HG02870 (cell line): ENCODE measurements around the gene PBOV1.

Source experiments
- ATAC-seq: cut with Tn5 transposase; IDR thresholded peaks from one replicate; pipeline ENCODE4 v1.9.1; 2021; ENCODE audit warnings: mild to moderate bottlenecking, moderate library complexity; ENCODE audit not compliant: unreplicated experiment

PBOV1 gene

DNA sequence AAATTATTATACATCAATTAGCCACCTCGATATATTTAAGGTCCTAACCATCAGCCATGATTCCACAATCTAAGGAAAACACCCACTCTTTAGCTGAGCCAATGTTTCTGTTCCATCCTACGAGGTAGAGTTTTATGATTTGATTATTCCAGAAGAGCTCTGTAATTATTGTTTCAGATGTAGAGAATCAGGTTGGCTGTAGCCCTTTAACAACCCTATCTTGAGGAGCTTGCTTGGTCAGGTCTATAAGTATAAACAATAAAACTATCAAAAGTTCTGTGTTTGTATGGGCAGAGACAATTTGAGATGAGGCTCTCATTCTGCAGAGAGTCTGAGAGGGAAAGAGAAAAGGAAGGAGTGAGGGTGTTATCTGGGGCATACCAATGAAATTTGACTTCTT, at the start of gene PBOV1:
TSS of gene PBOV1 (minus strand) at position 43 of the 400 bp plus-strand sequence. CDS start 96 bp downstream, outside the sequence.
- ATAC-seq = no peak

DNA sequence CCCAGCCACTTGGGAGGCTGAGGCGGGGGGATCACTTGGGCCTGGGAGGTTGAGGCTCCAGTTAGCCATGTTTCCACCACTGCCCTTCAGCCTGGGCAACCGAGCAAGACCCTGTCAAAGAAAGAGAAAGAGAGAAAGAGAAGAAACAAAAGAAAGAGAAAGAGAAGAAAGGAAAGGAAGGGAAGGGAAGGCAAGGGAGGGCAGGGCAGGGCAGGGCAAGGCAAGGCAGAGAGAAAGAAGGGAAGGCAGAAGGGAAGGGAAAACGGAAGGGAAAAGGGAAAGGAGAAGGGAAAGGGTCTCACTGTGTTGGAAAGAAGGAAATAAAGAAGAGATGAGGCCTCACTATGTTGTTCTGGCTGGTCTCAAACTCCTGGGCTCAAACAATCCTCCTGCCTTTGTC, 47.8 kb upstream of the PBOV1 start:
- no peak for ATAC-seq

DNA sequence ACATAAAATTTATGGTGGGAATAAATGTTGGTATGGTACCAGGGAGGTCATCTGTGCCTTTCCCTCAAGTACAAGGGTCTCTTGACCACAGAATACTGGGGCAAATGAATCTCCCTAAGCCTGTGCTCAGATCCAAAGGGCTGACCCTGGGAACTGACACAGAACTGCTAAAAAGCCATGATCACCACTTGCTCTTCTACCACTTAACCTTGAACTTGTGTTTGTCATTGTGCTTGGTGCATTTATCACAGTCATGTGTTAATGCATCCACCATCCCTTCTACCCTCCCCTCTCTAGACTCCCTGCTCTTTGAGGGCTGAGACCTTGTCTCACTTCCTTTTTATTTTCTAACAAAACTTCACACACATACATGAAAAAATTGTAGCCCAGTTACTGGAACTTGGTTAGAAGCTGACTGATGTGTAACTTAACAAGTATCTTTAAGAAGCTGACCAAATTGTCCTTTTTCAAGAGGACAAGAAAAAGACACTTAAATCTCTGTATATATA, 46.1 kb upstream of the PBOV1 start:
- ATAC-seq = no peak

DNA sequence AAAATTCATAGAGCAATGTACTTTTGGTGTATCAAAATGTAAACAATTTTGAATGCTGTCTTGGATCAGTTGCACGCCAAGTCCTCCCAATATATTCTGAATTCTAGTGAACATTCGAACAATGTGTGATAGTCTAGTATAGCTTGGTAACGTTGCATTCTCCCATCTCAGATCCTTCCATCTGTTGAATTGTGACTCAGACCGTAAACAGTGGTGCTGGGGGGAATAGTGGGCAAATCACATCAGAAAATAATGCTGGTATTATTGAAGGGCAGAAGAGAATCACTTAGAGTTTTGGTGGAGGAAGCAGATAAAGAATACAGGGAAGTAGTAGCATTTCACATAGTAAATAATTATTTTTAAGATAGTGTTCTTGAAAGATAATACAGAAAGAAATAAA, 45.7 kb upstream of the PBOV1 start:
- ATAC-seq = no peak

DNA sequence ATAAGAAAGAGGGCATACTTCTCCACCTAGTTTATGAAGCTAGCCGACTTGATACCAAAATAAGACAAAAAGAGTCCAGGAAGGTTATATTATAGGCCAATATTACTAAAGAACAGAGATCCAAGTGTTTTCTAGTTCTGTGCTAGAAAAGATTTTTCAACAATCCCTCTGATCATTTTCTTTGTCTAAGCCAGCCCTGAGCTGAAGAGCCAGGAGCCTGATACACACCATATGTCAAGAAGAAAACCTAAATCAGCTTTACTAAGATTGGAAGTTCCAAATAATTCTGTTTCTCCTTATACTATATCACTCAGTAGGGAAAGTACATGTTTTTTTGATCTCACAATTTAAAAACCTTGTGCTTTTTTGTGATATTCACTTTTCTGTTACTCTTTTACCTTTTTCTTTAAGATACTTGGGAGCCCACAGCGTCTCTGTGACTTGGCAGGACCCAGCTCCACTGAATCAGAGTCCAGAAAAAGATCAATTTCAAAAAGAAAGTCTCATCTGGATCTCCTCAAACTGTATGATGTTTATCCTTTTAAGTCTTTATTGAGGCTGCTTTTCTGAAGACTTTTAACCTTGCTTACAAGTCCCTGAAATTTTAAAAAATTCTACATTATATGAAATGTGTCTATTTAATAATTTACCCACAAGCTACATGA, 43.0 kb upstream of the PBOV1 start:
- ATAC-seq = no peak

DNA sequence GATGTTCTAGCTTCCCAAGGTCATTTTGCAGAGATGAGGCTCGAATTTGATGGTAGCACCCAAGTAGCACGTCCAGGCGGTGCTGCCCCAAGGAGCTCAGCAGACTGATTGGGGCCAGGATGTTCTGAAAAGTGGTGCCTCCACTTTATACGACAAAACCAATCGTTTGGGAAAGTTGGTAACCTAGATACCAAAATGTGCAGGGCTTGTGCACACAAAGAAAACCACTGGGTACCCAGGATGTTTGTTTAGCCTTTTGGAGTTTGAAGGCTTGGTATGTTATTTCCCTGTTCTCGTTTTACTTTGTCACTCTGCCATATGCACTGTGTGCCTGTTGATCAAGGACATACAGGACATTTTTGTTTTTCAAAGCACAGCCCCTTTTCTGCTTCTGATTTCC, 40.7 kb upstream of the PBOV1 start:
- no peak for ATAC-seq

DNA sequence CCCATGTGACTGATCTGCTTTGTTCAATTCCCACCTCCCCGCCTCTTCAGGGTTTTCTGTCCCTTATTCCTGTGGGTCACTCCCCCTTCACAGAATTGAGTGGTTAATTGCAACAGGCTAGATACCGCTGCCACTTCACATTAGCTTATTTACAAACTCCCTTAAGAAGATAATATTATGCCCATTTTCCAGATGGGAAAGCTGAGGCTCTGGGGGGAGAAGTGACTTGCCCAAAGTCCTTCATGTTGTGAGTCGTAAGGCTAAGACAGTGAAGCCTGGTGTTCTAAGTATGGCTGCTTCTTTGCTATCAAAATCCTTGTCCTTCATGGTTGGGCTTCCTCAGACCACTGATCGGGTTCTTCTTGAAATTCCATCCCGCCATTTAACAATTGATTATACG, 39.9 kb upstream of the PBOV1 start:
- ATAC-seq = no peak

DNA sequence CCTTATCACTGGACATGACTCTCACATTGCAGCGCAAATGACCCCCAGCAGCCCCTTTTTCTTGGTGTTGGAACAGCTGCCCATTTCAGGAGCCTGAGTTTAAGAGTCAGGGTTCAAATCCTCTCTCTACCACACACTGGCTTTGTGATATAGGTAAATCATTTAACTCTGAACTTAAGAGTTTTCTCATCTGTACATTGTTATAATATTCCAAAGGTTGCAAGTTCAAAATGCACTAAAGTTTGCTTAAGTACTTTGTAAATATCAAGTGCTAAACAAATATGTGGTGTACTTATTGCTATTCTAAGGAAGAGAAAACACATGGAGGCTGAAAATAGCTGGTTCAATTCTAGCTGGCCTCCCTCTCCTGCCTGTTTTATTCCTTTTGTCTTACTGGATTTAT, 39.3 kb upstream of the PBOV1 start:
- ATAC-seq = no peak

DNA sequence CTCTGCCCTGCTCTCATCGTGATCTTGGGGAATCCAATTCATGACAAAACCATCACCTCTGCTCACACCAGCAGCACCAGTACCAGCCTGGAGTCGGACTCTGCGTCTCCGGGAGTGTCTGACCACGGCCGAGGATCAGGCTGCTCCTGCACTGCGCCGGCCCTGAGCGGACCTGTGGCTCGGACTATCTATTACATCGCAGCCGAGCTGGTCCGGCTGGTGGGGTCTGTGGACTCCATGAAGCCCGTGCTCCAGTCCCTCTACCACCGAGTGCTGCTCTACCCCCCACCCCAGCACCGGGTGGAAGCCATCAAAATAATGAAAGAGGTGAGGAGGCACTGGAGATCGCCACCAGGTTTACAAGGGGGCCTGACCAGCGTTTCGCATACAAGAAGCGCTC, 37.2 kb upstream of the PBOV1 start:
- no peak for ATAC-seq

DNA sequence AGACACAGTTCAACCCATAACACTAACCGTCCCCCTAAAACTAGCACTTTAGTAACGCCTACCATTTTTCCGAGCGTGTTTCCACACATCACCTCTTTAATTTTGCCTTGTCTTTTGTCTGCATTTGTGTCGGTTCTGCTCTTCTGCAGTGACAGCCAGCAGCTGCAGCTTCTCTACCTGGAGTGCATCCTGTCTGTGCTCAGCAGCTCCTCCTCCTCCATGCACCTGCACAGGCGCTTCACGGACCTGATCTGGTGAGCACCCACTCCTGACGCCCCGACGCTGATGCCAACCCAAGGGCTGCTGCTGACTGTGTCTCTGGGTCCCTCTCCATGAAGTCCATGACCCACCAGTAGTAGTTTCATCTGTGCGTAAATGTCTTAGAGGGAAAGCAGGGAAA, 35.4 kb upstream of the PBOV1 start:
- no peak for ATAC-seq

DNA sequence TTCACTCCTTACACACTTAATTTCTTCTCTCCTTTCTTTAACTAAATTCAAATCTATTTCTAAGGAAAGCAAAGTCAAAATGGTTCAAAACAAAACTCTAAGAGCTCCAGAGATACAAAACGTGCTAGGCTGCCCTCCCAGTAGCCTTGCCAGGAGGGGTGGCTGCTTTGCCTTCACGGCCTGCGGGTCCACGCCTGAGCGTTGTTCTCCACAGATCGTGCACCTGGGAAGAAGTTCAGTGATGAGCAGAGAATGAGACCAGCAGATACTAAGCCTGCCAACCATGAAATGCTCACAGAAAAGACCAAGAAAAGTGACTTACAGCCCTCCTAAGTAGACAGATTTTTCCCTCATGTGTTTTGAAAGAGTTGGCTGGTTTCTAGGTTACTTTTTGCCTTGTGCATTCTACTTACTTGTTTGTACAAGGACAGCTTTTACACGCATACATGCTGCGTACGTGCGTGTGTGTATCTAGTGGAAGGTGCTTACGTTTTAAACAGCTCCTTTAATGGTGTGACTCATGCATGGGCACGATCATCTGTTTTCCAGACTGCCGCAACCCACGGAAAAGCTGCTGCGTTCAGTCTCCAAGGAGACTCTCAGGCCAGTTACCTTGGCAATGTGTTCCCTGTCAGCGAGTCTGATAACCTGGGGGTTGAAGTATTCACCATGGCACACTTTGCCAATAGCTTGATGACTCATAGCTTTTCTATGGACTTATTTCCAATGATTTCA, 32.4 kb upstream of the PBOV1 start:
- no peak for ATAC-seq

DNA sequence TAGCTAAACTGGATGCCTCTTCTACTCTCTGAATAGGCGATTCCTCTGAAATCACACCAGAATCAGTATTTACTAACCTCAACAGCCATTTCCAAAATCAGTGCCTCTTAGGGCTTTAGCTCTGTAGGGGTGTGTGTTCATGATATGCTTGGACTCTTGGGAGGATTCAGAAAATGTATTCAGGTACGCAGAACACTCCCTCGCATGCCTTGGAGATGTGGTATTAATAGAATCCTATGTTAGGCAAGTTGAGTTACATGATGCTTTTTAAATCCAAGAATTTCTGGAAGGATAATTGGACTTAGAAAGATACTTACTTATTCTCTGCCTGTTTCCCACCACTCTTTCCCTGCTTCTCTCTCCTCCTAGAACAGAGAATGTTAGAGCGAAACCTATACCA, 31.8 kb upstream of the PBOV1 start:
- ATAC-seq = no peak

DNA sequence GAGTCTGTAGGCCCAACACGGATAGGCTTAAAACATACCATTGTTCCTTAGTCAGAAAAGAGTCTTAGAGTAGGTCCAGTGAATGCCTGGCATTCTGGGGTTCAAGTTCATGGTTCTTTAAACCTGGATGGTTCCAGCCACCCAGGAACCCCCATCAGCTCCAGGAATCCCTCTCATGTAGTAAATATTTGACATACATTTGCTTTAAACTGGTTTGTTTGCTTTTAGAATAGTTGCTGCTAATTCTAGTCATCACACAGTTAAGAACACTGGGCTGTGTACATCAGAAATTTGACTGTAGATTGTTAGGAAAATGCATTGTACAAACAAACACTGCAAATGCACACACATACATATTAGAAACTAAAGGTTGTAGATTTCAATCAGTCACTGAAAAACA, 30.6 kb upstream of the PBOV1 start:
- no peak for ATAC-seq

DNA sequence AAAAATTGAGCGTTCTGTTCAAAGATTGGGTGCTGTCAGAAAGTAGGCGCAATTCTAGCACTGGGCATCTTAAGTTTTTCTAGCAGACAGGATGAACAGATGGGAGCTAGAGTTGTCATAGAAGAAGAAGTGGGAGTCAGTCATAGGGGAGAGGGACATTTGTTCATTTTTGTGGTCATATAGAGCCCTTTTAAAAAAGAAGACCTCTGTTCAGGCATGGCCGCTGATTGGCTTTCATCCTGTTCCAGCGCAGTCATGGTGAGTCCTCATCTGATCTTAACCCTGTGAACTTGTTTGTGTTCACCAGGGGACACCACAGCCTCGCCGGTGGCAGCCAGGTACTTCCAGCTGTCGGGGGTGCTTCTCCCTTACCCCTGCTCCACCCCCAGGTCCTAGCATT, 29.7 kb upstream of the PBOV1 start:
- no peak for ATAC-seq

DNA sequence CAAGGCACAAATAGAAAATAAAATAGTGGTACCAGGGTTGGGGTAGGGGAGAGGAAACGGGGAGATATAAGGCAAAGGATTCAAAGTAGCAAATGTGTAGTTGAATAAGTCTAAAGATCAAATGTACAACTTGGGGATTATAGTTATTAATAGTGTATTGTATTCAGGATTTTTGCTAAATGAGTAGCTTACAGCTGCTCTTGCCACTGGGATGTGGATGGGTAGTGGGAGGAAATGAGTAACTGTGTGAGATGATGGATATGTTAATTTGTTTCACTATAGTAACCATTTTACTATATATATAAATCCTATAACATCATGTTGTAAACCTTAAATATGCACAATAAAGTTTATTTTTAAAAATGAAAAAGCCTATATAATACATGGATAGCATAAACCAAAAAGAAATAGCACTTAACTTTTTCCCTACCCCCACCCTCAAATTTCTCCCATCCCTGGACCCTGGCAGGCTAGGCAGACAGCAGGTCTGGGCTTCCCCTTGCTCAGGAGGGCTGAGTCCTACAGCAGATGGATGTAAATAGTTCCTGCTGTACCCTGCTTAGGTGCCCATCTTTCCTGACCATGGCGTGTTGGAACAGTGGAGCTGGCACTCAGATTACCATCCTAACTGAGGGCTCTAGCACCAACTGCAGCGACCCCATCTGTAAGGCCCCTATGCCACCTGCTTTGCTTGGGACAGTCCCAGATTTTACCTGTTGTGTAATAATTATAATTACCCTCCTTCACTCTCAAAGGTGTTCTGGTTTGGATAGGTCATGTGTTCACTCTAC, 28.6 kb upstream of the PBOV1 start:
- ATAC-seq = no peak

DNA sequence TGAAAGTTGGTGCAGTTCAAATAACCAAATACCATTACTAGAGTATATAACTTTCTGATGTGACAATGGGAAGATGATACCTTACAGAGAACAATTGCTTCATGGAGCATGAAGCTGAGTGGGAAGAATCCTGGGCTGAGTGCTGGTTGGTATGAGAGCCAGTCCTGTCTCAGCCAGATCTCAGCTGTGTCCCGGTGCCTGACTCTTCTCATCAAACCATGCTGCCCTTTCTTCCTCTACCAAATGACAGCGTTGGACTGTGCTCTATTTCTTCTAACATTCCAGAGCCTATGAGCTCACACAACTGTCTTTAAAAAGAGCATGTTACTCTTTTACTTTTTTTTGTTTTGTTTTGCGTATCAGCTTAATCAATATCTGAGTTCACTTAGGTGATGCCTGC, 27.5 kb upstream of the PBOV1 start:
- no peak for ATAC-seq

DNA sequence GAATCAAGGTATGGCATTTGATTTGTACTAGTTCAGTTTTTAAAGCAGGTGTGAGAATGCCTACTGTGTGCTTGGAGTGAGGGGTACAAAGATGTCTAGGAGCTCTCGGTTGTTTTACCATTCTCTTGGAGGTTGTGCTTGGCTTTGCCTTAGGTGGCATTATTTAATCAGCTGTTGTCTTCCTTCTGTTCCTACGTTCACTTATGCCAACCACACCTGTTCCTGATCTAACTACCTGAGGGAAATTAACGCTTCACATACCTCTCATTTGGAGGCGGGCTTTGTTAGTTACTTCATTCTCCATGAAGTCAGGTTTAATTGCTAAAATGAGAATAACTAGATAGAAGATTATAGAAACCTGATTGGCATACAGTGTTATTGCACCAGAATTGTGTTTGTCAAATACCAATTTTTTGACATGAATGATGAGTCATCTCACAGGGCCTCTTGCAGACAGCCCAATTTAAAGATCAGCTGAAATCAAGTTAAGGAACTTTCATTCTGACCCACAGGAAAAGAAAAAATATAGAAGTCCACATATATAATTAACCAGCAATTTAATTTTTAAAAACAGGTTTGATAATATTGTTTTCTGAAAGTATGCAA, 24.8 kb upstream of the PBOV1 start:
- ATAC-seq = no peak

DNA sequence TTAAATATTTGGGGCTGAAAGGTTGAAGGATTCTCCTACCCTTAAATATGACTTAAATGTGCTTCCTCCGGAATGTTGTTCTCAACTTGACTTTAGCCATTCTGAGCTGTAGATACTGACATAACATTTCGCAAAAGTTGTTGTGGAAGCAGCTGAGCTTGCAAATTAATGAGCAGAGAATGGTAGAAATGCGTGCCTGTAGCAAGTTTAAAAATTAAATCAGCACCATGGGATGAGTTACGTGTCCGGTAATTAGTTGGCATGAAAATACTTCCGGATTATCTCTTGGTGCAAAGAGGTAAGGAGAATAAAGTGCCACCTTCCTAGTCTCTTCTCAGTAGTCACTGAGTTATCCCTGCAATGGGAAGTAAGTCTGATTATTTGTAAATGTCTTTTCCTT, 23.6 kb upstream of the PBOV1 start:
- no peak for ATAC-seq

DNA sequence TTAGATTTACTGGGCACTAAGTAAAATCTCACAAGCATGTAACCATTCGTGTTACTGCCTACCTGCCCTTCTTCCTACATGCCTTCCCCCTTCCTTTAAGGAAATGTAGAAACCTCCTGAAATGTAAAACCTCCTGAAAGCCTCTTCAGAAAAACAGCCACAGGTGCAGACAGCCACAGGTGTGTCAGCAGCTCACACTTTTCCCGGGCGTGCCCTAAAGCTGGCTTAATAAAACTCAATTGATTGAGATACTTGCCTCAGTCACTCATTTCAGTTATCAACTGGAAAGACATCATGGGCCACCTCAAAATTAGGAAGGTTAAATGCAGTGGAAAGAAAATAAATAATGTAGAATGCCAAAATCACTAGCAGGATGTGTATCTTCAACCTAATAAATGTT, 23.1 kb upstream of the PBOV1 start:
- ATAC-seq = no peak

DNA sequence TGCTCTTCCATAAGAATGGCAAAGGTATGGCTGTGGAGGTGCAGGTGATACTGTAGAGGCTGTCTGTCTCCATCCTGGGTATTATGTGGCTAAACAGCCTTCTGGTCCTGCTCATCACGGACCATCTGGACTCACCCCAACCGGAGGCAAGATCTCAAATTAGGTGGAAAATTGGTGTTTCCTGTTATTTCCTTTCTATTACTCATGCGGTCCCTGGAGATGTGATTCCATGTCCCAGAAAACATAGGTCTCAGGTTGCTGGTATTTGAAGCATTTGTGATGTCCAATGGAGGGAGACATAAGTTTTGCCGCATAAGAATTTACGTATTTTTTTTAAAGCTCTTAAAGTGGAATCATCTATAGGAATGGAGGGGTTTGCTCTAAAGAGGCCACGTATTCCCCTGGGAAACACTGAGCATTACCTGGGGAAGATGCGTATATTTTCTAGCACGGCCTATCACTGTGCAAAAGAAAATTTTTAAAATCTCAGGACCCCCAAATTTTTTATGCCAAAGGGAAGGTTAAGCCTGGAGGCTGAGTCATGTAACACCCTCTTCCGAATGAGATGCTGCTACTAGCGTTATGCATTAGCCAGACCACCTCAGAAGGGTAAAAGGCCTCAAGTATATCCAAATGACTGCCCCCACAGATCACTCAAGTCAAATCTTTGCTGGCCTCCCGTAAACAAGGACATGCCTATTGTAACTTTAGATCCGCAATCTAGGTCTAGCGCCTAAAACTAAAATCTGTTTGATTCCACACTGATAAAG, 22.4 kb upstream of the PBOV1 start:
- ATAC-seq = no peak

DNA sequence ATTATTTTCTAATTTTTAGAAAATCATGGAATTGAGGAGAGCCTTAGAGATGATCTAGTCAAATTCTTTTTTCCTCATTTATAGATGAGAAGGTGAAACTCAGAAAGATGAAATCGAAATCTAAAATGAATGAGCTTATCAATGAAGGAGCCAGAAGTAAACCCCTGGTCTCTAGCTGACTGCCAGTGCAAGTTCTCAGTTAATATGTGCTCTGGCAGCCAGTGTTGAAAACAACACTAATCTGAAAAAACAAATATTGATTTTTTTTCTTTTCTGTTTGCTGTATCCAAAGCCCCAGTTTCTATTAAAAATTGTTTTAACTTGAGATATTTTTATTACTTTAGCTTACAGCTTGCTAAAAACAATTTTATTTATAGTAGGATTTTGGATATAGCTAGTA, 21.5 kb upstream of the PBOV1 start:
- no peak for ATAC-seq
